Stimulated activated CD8-positive, alpha-beta memory T cell treated with anti-CD3 and anti-CD28 coated beads, Interleukin-4, amount 100 ng/mL, for 1 hour (primary cell): ENCODE measurements around the gene PNRC1.
"Not testable (repeated sequence)": the region's sequence is repeated elsewhere in the genome, so short reads cannot be mapped to it uniquely, and the experiment has no call there.

Experiments
- DNase-seq, 2 donors: peaks; one replicate each; pipeline ENCODE4 v3.0.0-alpha.2; 2020; ENCODE audit warnings: low read depth in 2 of 2, low spot score in 1 of 2

The PNRC1 gene

DNA sequence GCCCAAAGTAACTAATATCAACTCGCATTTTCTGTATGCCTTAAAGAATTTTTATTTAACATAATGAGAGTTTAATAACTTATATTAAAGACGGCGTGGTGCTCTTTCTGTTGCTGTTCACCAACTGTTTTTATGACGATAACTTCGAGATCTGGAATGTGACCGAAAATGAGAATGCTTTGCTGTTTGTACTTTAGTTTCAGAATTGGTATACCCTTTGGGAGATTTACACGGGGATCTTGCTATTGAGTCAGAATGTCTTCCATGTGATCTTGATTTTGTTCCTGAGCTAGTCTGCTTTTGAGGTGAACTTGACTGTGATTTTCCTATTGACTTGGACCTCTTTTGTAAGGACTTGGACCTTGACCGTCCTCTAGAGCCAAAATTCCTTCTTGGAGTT lies 17.9 kb downstream of the PNRC1 start:
- no peak for DNase-seq

DNA sequence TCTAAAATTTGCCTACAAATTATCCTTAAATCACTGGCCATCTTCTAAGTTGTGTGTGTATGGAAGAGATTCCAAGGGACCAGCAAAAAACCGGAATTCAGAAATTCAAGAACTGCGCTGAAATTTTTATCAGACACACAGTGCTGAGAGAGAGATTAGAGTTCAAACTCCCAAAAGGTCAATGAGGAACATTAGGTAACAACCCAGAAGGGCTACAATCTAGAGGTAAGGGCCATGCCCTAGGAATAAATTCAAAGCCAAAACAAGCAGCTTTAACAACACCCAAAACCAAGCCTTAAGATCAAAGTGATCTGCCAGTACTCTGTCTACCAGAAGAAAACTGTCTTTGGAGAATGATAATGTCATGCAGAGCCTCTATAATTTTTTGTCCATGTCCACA lies 19.6 kb downstream of the PNRC1 start:
- no peak for DNase-seq

DNA sequence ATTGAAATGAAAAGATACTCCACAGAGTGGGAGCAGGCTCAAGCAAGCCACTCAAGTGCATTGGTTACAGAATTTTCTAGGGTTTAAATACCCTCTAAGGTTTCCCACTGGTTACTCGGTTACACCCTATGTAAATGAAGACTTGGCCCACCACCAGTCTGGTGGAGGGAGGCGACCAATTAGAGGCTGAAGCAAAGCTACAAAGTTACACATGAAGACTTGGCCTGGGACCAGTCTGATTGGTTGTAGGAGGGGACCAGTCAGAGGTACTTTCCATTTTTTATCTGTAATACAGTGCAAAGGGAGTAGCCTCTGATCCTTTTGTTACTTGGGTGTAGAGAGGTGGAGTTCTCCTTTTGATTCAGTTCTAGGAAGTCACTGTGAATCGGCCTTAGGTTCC lies 29.7 kb downstream of the PNRC1 start:
- DNase-seq: no peak

DNA sequence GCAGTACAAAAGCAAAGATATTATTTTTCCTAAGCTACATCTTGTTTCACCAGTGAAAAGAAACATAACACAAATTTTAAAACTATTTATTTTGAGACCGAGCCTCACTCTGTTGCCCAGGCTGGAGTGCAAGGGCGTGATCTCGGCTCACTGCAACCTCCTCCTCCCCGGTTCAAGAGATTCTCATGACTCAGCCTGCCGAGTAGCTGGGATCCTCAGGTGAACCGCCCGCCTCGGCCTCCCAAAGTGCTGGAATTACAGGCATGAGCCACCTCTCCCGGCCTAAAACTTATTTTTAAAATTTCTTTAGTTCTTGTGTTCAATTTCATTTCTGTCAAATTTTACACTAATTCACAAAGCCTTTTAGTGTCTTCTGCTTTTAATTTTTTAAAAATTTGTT lies 31.4 kb downstream of the PNRC1 start:
- no peak for DNase-seq

DNA sequence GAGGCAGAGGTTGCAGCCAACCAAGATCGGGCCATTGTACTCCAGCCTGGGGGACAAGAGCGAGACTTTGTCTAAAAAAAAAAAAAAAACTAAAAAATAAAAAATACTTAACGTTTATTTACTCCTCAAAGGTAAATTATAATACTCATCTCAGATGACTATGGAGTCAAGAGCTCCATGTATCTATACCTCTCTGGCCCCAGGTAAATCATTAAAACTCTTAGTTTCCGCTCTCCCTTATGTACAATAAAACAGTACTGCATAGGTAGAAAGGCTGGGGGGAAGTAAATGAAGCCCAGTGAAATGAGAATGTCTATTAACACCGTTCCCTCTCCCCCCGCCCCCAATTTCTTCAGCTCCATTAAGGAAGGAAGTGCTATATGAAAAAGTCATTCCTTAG lies 36.2 kb downstream of the PNRC1 start:
- no peak for DNase-seq

DNA sequence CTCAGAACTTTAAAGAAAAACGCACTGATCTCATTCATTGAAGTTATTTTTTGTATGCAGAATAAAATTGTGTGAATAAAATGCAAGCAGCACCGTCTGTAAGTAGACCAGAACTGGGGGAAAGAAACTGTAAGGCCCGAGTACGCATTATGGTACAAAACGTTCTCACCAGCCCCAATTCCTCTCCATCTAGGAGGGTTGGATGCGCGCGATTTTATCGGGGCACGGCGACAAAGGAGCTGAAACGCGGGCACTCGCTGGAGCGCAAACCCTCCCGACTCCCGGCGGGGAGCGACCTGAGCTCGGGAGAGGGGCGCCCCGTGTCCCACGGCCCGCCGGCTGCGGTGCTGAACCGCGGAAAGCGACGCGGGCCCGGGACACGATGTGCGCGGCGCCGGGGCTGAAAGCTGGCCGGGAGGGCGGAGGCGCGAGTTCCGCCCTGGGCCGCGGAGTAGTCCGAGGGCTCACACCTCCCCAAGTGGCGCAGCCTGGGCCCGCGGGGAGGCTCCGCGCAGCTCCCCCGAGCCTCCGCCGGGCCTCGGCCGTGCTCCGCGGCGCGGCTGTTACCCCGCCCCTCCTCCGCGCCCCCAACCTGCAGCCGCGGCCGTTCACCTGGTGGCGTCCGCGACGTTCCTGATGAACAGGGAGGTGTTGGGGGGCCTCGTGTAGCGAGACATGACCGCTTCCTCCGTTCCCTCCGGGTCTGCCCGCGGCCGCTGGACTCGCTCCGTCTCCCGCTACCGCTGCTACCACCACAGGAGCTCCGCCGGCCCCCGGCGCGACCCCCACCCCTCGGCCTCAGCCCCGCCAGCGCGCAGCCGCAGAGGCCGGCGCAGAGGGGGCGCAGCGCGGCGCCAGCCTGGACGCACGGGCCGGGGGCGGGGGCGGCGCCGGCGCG lies 36.9 kb downstream of the PNRC1 start, which contains the start of gene SRSF12:
Gene SRSF12, minus strand, starts transcription at position 861 of the 898 bp plus-strand sequence. Its CDS starts 184 bp downstream, at position 677.
- DNase-seq: no peak

DNA sequence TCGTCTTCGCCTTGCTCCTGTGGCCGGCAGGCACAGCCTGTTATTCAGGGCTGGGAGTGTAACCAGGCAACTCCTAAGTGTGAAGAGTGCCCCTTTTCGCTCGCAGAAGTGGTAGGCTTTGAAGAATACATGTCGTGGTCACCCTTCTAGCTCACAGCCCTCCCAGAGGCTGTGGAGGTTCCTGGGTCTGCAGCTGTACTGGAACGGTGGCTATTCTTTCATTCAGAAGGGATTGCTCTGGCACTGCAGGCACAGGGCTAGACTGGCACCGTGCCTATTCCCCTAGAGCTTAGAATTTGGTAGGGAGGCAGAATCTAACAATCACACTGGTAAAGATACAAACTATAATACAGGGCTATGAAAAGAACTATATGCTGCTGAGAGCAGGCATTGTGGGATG lies 38.4 kb downstream of the PNRC1 start:
- DNase-seq: no peak

DNA sequence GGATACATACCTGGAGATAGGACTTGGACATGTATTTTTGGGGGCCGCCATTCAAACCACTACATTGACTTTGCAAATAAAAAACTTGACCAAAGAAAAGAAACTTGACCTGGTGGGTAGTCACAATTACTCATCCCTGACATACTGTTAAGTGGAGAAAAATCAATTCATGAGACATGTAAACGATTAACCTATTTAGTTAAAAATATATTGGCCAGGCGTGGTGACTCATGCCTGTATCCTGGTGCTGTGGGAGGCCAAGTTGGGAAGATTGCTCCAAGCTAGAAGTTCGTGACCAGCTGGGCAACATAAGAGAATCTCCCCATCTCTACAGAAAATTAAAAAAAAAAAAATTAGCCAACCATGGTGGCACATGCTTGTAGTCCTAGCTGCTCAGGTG lies 39.8 kb downstream of the PNRC1 start:
- DNase-seq: no peak

DNA sequence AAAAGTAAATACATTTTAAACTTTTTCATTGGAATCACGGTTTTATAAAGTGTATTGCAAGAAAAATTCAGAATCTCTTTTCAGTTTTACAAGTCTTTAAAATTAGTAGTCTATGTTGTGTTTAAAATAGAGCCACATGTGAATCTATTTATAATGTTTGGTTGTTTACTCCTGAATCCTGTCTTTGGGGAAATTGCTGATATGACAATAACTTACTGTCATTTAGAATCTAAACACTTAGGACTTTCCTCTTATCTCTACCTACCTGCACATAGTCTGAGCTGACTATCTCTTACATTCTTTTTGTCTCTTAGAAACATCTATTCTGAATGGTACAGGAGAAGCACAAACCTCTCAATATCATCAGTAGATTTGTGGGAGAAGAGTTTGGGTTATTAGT lies 41.4 kb downstream of the PNRC1 start:
- DNase-seq: no peak

DNA sequence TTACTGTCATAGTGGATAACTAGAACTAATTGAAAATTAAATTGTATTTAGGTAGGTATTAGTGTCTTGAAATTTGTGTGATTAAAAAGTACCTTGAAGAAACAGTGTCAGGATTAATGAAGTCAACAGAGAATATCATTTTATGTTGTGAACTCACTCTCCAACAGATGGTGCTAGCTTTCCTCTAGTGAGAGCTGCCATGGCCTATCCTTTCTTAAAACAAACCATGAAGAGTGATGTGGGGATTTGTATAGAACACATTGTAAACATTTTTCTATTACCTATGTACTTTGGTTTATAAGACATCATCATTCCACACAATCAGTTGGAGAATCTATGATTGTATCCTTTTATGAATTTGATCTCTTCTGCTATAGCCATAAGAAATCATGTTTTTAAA lies 42.1 kb downstream of the PNRC1 start:
- no peak for DNase-seq

DNA sequence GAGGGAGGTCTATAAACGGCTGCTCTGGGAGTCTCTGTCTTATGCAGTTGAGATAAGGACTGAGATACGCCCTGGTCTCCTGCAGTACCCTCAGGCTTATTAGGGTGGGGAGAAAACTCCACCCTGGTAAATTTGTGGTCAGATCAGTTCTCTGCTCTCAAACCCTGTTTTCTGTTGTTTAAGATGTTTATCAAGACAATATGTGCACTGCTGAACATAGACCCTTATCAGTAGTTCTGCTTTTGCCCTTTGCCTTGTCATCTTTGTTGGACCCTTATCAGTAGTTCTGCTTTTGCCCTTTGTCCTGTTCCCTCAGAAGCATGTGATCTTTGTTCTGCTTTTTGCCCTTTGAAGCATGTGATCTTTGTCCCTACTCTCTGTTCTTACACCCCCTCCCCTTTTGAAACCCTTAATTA lies 47.7 kb downstream of the PNRC1 start:
- not testable (repeated sequence) for DNase-seq

DNA sequence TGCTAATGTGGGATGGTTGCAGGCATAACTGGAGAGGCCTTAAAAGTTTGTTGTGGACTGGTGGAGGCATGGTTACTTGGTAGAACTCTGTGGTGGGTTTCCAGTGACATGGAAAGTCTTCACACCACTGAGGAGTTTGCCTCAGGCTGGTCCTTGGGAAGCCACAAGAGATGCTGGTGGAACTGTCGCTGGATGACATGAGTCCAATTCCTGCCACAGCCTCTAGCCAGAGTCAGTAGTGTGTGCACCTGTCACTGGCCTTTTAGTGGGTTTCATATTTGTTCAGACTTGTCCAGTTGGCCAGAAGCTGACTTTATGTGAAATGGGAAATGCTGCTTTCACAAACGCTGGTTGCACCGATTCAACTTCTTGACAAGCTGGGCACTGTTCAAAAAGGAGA lies 51.0 kb downstream of the PNRC1 start:
- no peak for DNase-seq

DNA sequence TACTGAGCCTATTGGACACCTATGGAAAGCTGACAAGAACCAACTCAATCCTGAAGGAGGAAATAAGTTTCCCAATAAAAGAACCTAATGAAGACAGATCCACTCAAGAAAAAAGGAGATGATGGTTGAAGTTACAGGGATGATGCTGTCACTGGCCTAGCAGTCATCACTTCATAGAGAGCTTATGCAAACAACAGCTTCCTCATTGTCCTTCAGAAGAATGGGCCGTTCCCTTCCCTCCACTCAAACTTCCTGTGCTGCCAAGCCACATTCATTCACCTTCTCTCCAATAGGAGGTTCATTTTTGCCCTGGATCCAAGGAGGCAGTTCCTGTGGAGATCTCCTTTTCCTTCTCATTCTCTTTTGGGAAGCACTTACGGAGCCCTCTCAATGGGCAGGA lies 51.5 kb downstream of the PNRC1 start:
- DNase-seq: no peak

DNA sequence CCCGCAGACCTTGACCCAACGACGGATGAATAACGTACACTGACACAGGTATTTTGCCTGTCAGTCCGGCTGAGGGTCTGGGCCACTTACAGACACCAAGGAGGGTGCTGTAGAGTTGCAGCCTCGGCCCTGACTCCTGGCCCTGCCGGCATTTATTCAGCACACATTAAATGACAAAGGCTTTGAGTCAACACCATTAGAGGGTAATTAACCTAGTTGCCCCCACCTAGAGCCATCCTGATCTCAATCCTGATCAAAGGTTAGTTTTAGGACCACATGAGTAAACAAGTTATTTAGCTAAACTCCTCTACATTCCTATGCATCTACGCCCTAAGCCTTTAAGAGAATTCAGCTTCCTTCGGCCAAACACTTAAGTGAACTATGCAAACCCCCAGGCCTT lies 53.4 kb downstream of the PNRC1 start:
- no peak for DNase-seq

DNA sequence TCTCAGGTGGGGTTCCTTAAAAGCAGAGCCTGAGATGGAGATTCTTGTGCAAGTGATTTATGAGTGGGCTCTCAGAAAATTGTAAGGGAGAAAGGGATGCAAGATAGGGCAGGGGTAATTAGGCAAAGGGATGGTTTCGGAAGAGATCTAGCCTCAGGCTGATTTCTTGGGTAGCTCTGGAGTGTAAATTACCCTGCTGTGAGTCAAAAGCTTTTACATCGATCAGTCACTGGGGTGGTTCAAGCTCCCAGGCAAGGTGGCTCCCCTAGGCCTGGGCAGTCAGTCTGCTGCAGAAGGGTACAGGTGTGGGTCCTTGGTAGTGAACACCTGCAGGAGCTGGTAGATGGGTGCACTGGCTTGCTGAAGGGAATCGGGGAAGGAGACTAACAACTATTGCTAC lies 54.2 kb downstream of the PNRC1 start:
- no peak for DNase-seq
